Bone marrow (tissue), 2 donors: ENCODE measurements around the gene MYMK.

ENCODE experiments used
- DNase-seq, 2 donors: peaks; one replicate each; lab custom pipeline; 2025; lab: John Stamatoyannopoulos, UW

Gene MYMK

GRCh38 chr9:133468374-133468773 lies 56.4 kb downstream of the MYMK start:
- DNase-seq, result no peak

- DNase-seq, result no peak
These were observed 57.7 kb downstream of the MYMK start for GRCh38 chr9:133467101-133467500.

GRCh38 chr9:133465984-133466383 lies 58.8 kb downstream of the MYMK start:
- DNase-seq, result no peak

- DNase-seq, result no peak
These were observed 60.1 kb downstream of the MYMK start for GRCh38 chr9:133464638-133465037.
